Astrocyte of the spinal cord (primary cell): ENCODE results near the gene C1orf198.

Source experiments
- DNase-seq: peaks from one replicate; pipeline ENCODE4 v3.0.0; 2011; ENCODE audit warnings: low read depth, low spot score
- H3K4me3 ChIP-seq: 2 replicates; pipeline ENCODE4 v1.5.1; 2011; ENCODE audit warnings: low read depth, mild to moderate bottlenecking, low read length, moderate library complexity
- CTCF ChIP-seq: IDR thresholded peaks from 2 replicates; pipeline ENCODE4 v1.5.1; 2012; ENCODE audit warnings: low read depth, mild to moderate bottlenecking, low read length, inconsistent platforms
- in situ Hi-C: cut with HindIII; loops from 2 replicates; pipeline ENCODE4 v1.10.0; 2017; ENCODE audit warnings: low sequenced_read_pairs

C1orf198 gene

GRCh38 chr1:230808281-230808872 is 59.9 kb downstream of the C1orf198 start:
- no peak overlapping the region for H3K4me3 ChIP-seq
- no peak for TF ChIP-seq CTCF
- in situ Hi-C loops, result no loop called here
- DNase-seq, result no peak

GRCh38 chr1:230807561-230808280 is 60.6 kb downstream of the C1orf198 start:
- DNase-seq, result no peak
- TF ChIP-seq CTCF, result no peak
- H3K4me3 ChIP-seq, result no peak overlapping the region
- in situ Hi-C loops, result no loop called here

GRCh38 chr1:230807029-230807428 is 61.3 kb downstream of the C1orf198 start:
- no peak for DNase-seq
- no peak for TF ChIP-seq CTCF
- no peak overlapping the region for H3K4me3 ChIP-seq
- in situ Hi-C loops, result no loop called here

- in situ Hi-C loops, result no loop called here
- TF ChIP-seq CTCF, result no peak
- H3K4me3 ChIP-seq, result no peak overlapping the region
- no peak for DNase-seq
These were observed 61.8 kb downstream of the C1orf198 start for GRCh38 chr1:230806552-230806951.

- TF ChIP-seq CTCF, result no peak
- in situ Hi-C loops, result no loop called here
- no peak for DNase-seq
- no peak overlapping the region for H3K4me3 ChIP-seq
These were observed 63.9 kb downstream of the C1orf198 start for GRCh38 chr1:230804396-230804795.

GRCh38 chr1:230800891-230801840 is 67.2 kb downstream of the C1orf198 start:
- DNase-seq, result peak; percentile 18
- no peak overlapping the region for H3K4me3 ChIP-seq
- no peak for TF ChIP-seq CTCF
- in situ Hi-C loops, result no loop called here
